B cell (primary cell): ENCODE measurements around the gene RNF224. TPM values are rescaled to one million over a fixed set of nuclear protein-coding genes. Genes with fewer than 3 reads are reported as not detected.

ENCODE experiments used
- ATAC-seq: fragments of 200-7000 bp; cut with Tn5 transposase; one replicate; pipeline ENCODE4 v1.10.0; 2021; ENCODE audit warnings: low read depth, mild to moderate bottlenecking, moderate number of reproducible peaks, moderate library complexity
- CTCF ChIA-PET: fragments of 350-600 bp; sonication (Branson Sonifier 250); formaldehyde crosslinking; loops from one replicate; lab custom pipeline; 2021; ENCODE audit warnings: antibody characterized with exemption, inconsistent platforms; lab: Charles Lee
- POLR2A ChIA-PET: fragments of 350-600 bp; sonication (Branson Sonifier 250); formaldehyde crosslinking; loops from one replicate; lab custom pipeline; 2021; ENCODE audit warnings: antibody characterized with exemption; lab: Charles Lee
- DNase-seq: peaks from one replicate; pipeline ENCODE4 v3.0.0; 2013
- H2AFZ ChIP-seq: 2 replicates; pipeline ENCODE4 v1.6.1; 2012; ENCODE audit warnings: mild to moderate bottlenecking, low read depth, low read length; ENCODE audit not compliant: insufficient read depth, poor library complexity, severe bottlenecking
- H3K27ac ChIP-seq, 2 donors: 1 replicate in 1 of 2; 2 replicates in 1 of 2; pipeline ENCODE4 v1.5.1; 2012 to 2013; ENCODE audit warnings: low read length in 2 of 2, mild to moderate bottlenecking in 2 of 2, moderate library complexity in 1 of 2
- H3K27me3 ChIP-seq, 4 experiments: fragments of 200-600 bp in 1 of 4; sonication (generic) in 1 of 4; replicated peaks in 1 of 4; 1 replicate in 2 of 4; 2 replicates in 2 of 4; pipeline versions ENCODE4 v1.6.1 to v1.7.0; 2013 to 2016; ENCODE audit warnings: low read length in 3 of 4, mild to moderate bottlenecking in 2 of 4, mixed read lengths in 1 of 4, moderate library complexity in 1 of 4; ENCODE audit not compliant: insufficient read depth in 4 of 4, control insufficient read depth in 3 of 4; ENCODE audit errors: control extremely low read depth in 1 of 4
- H3K36me3 ChIP-seq, 2 experiments: replicated peaks in 1 of 2; 1 replicate in 1 of 2; 2 replicates in 1 of 2; pipeline versions ENCODE4 v1.6.1 to v1.7.1; 2013; ENCODE audit warnings: low read length in 1 of 2; ENCODE audit not compliant: insufficient read depth in 2 of 2, control insufficient read depth in 1 of 2; ENCODE audit errors: control extremely low read depth in 1 of 2, extremely low read depth in 1 of 2
- H3K4me1 ChIP-seq, 2 donors: fragments of 200-600 bp in 1 of 2; sonication (generic) in 1 of 2; 1 replicate in 1 of 2; 2 replicates in 1 of 2; pipeline versions ENCODE4 v1.5.1 to v1.6.1; 2013 to 2017; ENCODE audit warnings: low read length in 2 of 2; ENCODE audit not compliant: control insufficient read depth in 2 of 2, insufficient read depth in 2 of 2
- H3K4me2 ChIP-seq: replicated peaks from 2 replicates; pipeline ENCODE3; 2012; ENCODE audit warnings: mild to moderate bottlenecking, low read depth, low read length; ENCODE audit not compliant: poor library complexity, severe bottlenecking
- H3K4me3 ChIP-seq, 5 experiments: fragments of 200-600 bp in 1 of 5; sonication (generic) in 1 of 5; 1 replicate in 3 of 5; 2 replicates in 2 of 5; pipeline versions ENCODE4 v1.5.1 to v1.7.0; 2011 to 2016; ENCODE audit warnings: low read length in 4 of 5, mild to moderate bottlenecking in 4 of 5, low read depth in 2 of 5, control low read depth in 1 of 5, moderate library complexity in 1 of 5; ENCODE audit not compliant: insufficient read depth in 1 of 5; ENCODE audit errors: control extremely low read depth in 1 of 5, extremely low read depth in 1 of 5
- H3K79me2 ChIP-seq: fragments of 200-600 bp; sonication (generic); one replicate; pipeline ENCODE4 v1.6.0; 2016; ENCODE audit warnings: low read length; ENCODE audit not compliant: control insufficient read depth, insufficient read depth
- H3K9ac ChIP-seq: fragments of 200-600 bp; sonication (generic); 2 replicates; pipeline ENCODE4 v1.6.1; 2017; ENCODE audit warnings: mild to moderate bottlenecking, low read length, moderate library complexity
- H3K9me3 ChIP-seq, 3 donors: one replicate each; pipeline versions ENCODE4 v1.6.1 to v1.7.1; 2013; ENCODE audit warnings: low read length in 2 of 3; ENCODE audit not compliant: control insufficient read depth in 2 of 3, insufficient read depth in 1 of 3; ENCODE audit errors: control extremely low read depth in 1 of 3
- H4K20me1 ChIP-seq: 2 replicates; pipeline ENCODE4 v1.6.0; 2012; ENCODE audit warnings: mild to moderate bottlenecking, low read length; ENCODE audit not compliant: insufficient read depth, control insufficient read depth, poor library complexity, severe bottlenecking
- H3K27ac Mint-ChIP-seq: one replicate; pipeline ENCODE4 v1.8.0; 2021; ENCODE audit warnings: mixed read lengths
- H3K27me3 Mint-ChIP-seq: one replicate; pipeline ENCODE4 v1.8.0; 2021; ENCODE audit warnings: mixed read lengths
- H3K4me1 Mint-ChIP-seq: one replicate; pipeline ENCODE4 v1.8.0; 2021; ENCODE audit warnings: mixed read lengths
- H3K4me3 Mint-ChIP-seq: one replicate; pipeline ENCODE4 v1.8.0; 2021; ENCODE audit warnings: mixed read lengths
- H3K9me3 Mint-ChIP-seq: one replicate; pipeline ENCODE4 v1.8.0; 2022; ENCODE audit warnings: mixed read lengths; ENCODE audit not compliant: insufficient read depth
- CTCF ChIP-seq: fragments of 200-600 bp; IDR thresholded peaks from one replicate; pipeline ENCODE4 v1.8.0; 2022; ENCODE audit warnings: antibody characterized with exemption, mild to moderate bottlenecking
- EZH2 ChIP-seq: IDR thresholded peaks from 2 replicates; pipeline ENCODE4 v1.6.1; 2012; ENCODE audit warnings: borderline replicate concordance, low read depth, mild to moderate bottlenecking, moderate library complexity, low read length; ENCODE audit not compliant: insufficient read depth, poor library complexity, severe bottlenecking
- WGBS: methylation state at CpG from one replicate; pipeline ENCODE4 v1.1.5; 2013; ENCODE audit warnings: missing lambda C conversion rate; ENCODE audit not compliant: insufficient coverage; 5-methylcytosine and 5-hydroxymethylcytosine counted together
- intact Hi-C: fragments of 100-400 bp; cut with micrococcal nuclease; formaldehyde crosslinking; loops from one replicate; pipeline ENCODE4 v1.10.0; 2022
- polyA plus RNA-seq: library from polyadenylated mRNA; depleted of rRNA; stranded (reverse); fragments of >200 nt; gene quantifications from 2 replicates; pipeline ENCODE4 v1.2.3, GENCODE V29; 2012
- total RNA-seq, 2 donors: library from RNA; stranded (reverse); fragments of 120-200 nt in 1 of 2; gene quantifications; 1 replicate in 1 of 2; 2 replicates in 1 of 2; pipeline versions ENCODE4 v1.2.3 to v1.2.4, GENCODE V29; 2013 to 2022

Gene RNF224
- total and polyA plus RNA-seq, 2 donors (not counting 1 experiment from before 2014, with no cell fraction given) = not detected

- Histone ChIP-seq H3K27ac (no peak overlapping the region), H3K4me3 (no peak overlapping the region), H3K79me2 (no peaks in the 10 kb centered on the region), H3K4me1 (peaks cover 14 to 20% of the 10 kb centered on the region in 2 donors), H3K9ac (no peak overlapping the region), H4K20me1 (no peaks in the 10 kb centered on the region), H2AFZ (no peak overlapping the region), H3K9me3 (no peaks in the 10 kb centered on the region), H3K4me2 (no peak overlapping the region), H3K36me3 (no peaks in the 10 kb centered on the region), H3K27me3 (peaks cover 0 to 38% (median 2%) of the 10 kb centered on the region in 4 experiments)
- WGBS = 66% methylated on average over 27 of the region's 31 CpGs
- intact Hi-C loops = no loop called here
- ChIA-PET CTCF (interaction anchor here (0.9 to 1.2 kb wide), 2 partner anchors 112 to 134 kb away, joined by 3 to 4 read pairs; no protein-coding TSS in a partner anchor), POLR2A (no interaction called here)
- DNase-seq (no peak), ATAC-seq (no peak)
- TF ChIP-seq CTCF (no peak), EZH2 (no peak)
- H3K4me1 Mint-ChIP-seq = peaks cover 13% of the 10 kb centered on the region
- no peak overlapping the region for H3K4me3 Mint-ChIP-seq
- no peaks in the 10 kb centered on the region for H3K9me3 Mint-ChIP-seq
- H3K27ac Mint-ChIP-seq = no peak overlapping the region
- peaks cover 4% of the 10 kb centered on the region for H3K27me3 Mint-ChIP-seq
Measured at GRCh38 chr9:137229903-137230704, 2.8 kb downstream of the RNF224 start.
